ENCODE measurements around the gene EIF4E.
"Not testable (repeated sequence)": the region's sequence is repeated elsewhere in the genome, so short reads cannot be mapped to it uniquely, and the experiment has no call there.

EIF4E gene

GRCh38 chr4:98848448-98848847, 80.5 kb downstream of the EIF4E start:
- no peaks in the 10 kb centered on the region for H3K27me3 ChIP-seq (ENCODE audit: insufficient read depth, low read length, poor library complexity, severe bottlenecking)
- H3F3A ChIP-seq (ENCODE audit: low read depth): no peaks in the 10 kb centered on the region
- H3K9me3 ChIP-seq (ENCODE audit: insufficient read depth, low read depth, low read length): peaks cover 11% of the 10 kb centered on the region; the same call in 1 of the 2 replicates
- H3K36me3 ChIP-seq (ENCODE audit: insufficient read depth, low read length): no peaks in the 10 kb centered on the region
- H3K4me3 ChIP-seq (ENCODE audit: low read length, poor library complexity, severe bottlenecking): no peak overlapping the region
- H3K9ac ChIP-seq (ENCODE audit: low read depth, low read length, poor library complexity, severe bottlenecking): no peak overlapping the region
- no peaks in the 10 kb centered on the region for H4K20me1 ChIP-seq (ENCODE audit: insufficient read depth, low read length, poor library complexity, severe bottlenecking)
- H3K9me2 ChIP-seq (replicated peaks; ENCODE audit: low read depth, low read length): no peaks in the 10 kb centered on the region
- H3K4me1 ChIP-seq (ENCODE audit: insufficient read depth, low read length, poor library complexity, severe bottlenecking): no peaks in the 10 kb centered on the region
- TF ChIP-seq, protein P1, sequence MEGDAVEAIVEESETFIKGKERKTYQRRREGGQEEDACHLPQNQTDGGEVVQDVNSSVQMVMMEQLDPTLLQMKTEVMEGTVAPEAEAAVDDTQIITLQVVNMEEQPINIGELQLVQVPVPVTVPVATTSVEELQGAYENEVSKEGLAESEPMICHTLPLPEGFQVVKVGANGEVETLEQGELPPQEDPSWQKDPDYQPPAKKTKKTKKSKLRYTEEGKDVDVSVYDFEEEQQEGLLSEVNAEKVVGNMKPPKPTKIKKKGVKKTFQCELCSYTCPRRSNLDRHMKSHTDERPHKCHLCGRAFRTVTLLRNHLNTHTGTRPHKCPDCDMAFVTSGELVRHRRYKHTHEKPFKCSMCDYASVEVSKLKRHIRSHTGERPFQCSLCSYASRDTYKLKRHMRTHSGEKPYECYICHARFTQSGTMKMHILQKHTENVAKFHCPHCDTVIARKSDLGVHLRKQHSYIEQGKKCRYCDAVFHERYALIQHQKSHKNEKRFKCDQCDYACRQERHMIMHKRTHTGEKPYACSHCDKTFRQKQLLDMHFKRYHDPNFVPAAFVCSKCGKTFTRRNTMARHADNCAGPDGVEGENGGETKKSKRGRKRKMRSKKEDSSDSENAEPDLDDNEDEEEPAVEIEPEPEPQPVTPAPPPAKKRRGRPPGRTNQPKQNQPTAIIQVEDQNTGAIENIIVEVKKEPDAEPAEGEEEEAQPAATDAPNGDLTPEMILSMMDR (conservative IDR thresholded peaks at IDR 0.05; ENCODE audit: low read length): no peak
- TF ChIP-seq EZH2phosphoT487 (IDR thresholded peaks at IDR 0.05; ENCODE audit: borderline replicate concordance): no peak
- no peak overlapping the region for H3K4me2 ChIP-seq (ENCODE audit: low read depth, low read length, poor library complexity, severe bottlenecking)
- H3K79me2 ChIP-seq (ENCODE audit: insufficient read depth, low read length): no peaks in the 10 kb centered on the region
- no peak overlapping the region for H2AFZ ChIP-seq (ENCODE audit: low read length)

- H2AFZ ChIP-seq (ENCODE audit: low read length): no peak overlapping the region
- H3K79me2 ChIP-seq (ENCODE audit: insufficient read depth, low read length): no peaks in the 10 kb centered on the region
- no peaks in the 10 kb centered on the region for H4K20me1 ChIP-seq (ENCODE audit: insufficient read depth, low read length, poor library complexity, severe bottlenecking)
- H3K9me3 ChIP-seq (ENCODE audit: insufficient read depth, low read depth, low read length): peaks cover 15% of the 10 kb centered on the region; the same call in 1 of the 2 replicates
- no peaks in the 10 kb centered on the region for H3F3A ChIP-seq (ENCODE audit: low read depth)
- H3K36me3 ChIP-seq (ENCODE audit: insufficient read depth, low read length): no peaks in the 10 kb centered on the region
- no peak overlapping the region for H3K9ac ChIP-seq (ENCODE audit: low read depth, low read length, poor library complexity, severe bottlenecking)
- no peaks in the 10 kb centered on the region for H3K9me2 ChIP-seq (replicated peaks; ENCODE audit: low read depth, low read length)
- H3K4me3 ChIP-seq (ENCODE audit: low read length, poor library complexity, severe bottlenecking): no peak overlapping the region
- no peaks in the 10 kb centered on the region for H3K27me3 ChIP-seq (ENCODE audit: insufficient read depth, low read length, poor library complexity, severe bottlenecking)
- no peak overlapping the region for H3K4me2 ChIP-seq (ENCODE audit: low read depth, low read length, poor library complexity, severe bottlenecking)
- TF ChIP-seq EZH2phosphoT487 (IDR thresholded peaks at IDR 0.05; ENCODE audit: borderline replicate concordance): no peak
- TF ChIP-seq, protein P1 (conservative IDR thresholded peaks at IDR 0.05; ENCODE audit: low read length): no peak
- H3K4me1 ChIP-seq (ENCODE audit: insufficient read depth, low read length, poor library complexity, severe bottlenecking): no peaks in the 10 kb centered on the region
Observed at GRCh38 chr4:98845960-98846359, 83.0 kb downstream of the EIF4E start.

GRCh38 chr4:98842917-98843316, 86.0 kb downstream of the EIF4E start:
- H3K4me3 ChIP-seq (ENCODE audit: low read length, poor library complexity, severe bottlenecking); H2AFZ ChIP-seq (ENCODE audit: low read length); H3K36me3 ChIP-seq (ENCODE audit: insufficient read depth, low read length); H3K9me2 ChIP-seq (replicated peaks; ENCODE audit: low read depth, low read length); H4K20me1 ChIP-seq (ENCODE audit: insufficient read depth, low read length, poor library complexity, severe bottlenecking); H3K79me2 ChIP-seq (ENCODE audit: insufficient read depth, low read length); H3F3A ChIP-seq (ENCODE audit: low read depth); H3K4me2 ChIP-seq (ENCODE audit: low read depth, low read length, poor library complexity, severe bottlenecking); H3K4me1 ChIP-seq (ENCODE audit: insufficient read depth, low read length, poor library complexity, severe bottlenecking); H3K27me3 ChIP-seq (ENCODE audit: insufficient read depth, low read length, poor library complexity, severe bottlenecking); H3K9ac ChIP-seq (ENCODE audit: low read depth, low read length, poor library complexity, severe bottlenecking): not testable (repeated sequence)
- H3K9me3 ChIP-seq (ENCODE audit: insufficient read depth, low read depth, low read length): peaks cover 15% of the 10 kb centered on the region; the same call in 1 of the 2 replicates

DNA sequence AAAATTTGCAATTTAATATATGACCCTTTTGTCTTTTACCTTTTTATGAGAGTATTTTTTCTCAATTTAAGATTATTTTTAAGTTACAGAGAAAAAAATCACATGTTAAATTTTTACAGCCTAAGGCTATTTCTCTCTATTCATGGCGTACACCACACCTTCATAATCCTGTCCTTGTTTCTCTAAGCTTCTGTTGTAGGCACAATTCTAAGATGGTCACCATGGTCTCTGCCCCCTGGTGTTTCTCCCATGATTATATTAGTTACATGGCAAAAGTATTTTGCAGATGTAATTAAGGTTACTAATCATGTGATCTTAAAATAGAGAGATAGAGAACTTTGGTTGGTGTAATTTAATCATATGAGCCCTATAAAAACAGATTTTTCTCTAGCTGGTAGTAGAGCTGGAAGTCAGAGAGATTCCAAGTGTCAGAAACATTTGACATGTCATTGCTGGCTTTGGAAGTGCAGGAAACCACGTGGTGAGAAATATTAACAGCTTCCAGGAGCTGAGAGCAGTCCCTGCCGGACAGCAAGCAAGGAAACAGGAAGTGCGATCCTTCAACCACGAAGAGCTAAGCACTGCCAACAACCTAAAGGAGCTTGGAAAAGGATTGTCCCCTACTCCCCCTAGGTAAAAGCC, 89.8 kb downstream of the EIF4E start:
- H3K36me3 ChIP-seq (ENCODE audit: insufficient read depth, low read length): no peaks in the 10 kb centered on the region
- no peaks in the 10 kb centered on the region for H3K9me2 ChIP-seq (replicated peaks; ENCODE audit: low read depth, low read length)
- no peaks in the 10 kb centered on the region for H4K20me1 ChIP-seq (ENCODE audit: insufficient read depth, low read length, poor library complexity, severe bottlenecking)
- H3F3A ChIP-seq (ENCODE audit: low read depth): no peaks in the 10 kb centered on the region
- H3K27me3 ChIP-seq (ENCODE audit: insufficient read depth, low read length, poor library complexity, severe bottlenecking): no peaks in the 10 kb centered on the region
- no peaks in the 10 kb centered on the region for H3K79me2 ChIP-seq (ENCODE audit: insufficient read depth, low read length)
- no peak overlapping the region for H3K4me2 ChIP-seq (ENCODE audit: low read depth, low read length, poor library complexity, severe bottlenecking)
- TF ChIP-seq, protein P1 (conservative IDR thresholded peaks at IDR 0.05; ENCODE audit: low read length): no peak
- TF ChIP-seq EZH2phosphoT487 (IDR thresholded peaks at IDR 0.05; ENCODE audit: borderline replicate concordance): no peak
- H3K4me1 ChIP-seq (ENCODE audit: insufficient read depth, low read length, poor library complexity, severe bottlenecking): peaks cover 3% of the 10 kb centered on the region
- H3K4me3 ChIP-seq (ENCODE audit: low read length, poor library complexity, severe bottlenecking): no peak overlapping the region
- 0 out of 2 replicates have a peak, but pooled peaks cover 4% of the 10 kb centered on the region for H3K9me3 ChIP-seq (ENCODE audit: insufficient read depth, low read depth, low read length)
- no peak overlapping the region for H3K9ac ChIP-seq (ENCODE audit: low read depth, low read length, poor library complexity, severe bottlenecking)
- no peak overlapping the region for H2AFZ ChIP-seq (ENCODE audit: low read length)
